GM12878 (cell line): ENCODE results near the gene NFATC2.

Experiments used
- CHD2 ChIP-seq: IDR thresholded peaks from 2 replicates; pipeline ENCODE4 v1.6.1; 2011; ENCODE audit warnings: low read depth, low read length, improper control_type of control experiment, borderline replicate concordance
- CTCF ChIP-seq, 3 experiments: IDR thresholded peaks in 2 of 3; conservative IDR thresholded peaks in 1 of 3; 2 replicates each; pipeline ENCODE4 v1.5.1; 2011; ENCODE audit warnings: low read depth in 3 of 3, low read length in 3 of 3, mild to moderate bottlenecking in 3 of 3, control low read depth in 2 of 3, moderate library complexity in 2 of 3, inconsistent platforms in 1 of 3, mixed read lengths in 1 of 3; ENCODE audit not compliant: control insufficient read depth in 2 of 3, insufficient read depth in 1 of 3; ENCODE audit errors: extremely low read depth in 1 of 3
- EGR1 ChIP-seq, 2 experiments: IDR thresholded peaks; 1 replicate in 1 of 2; 2 replicates in 1 of 2; pipeline ENCODE4 v1.6.1; 2011 to 2012; ENCODE audit warnings: low read depth in 2 of 2, low read length in 2 of 2, borderline replicate concordance in 1 of 2, mild to moderate bottlenecking in 1 of 2, moderate library complexity in 1 of 2
- EZH2 ChIP-seq: IDR thresholded peaks from 2 replicates; pipeline ENCODE4 v1.6.1; 2012; ENCODE audit warnings: low read depth, mild to moderate bottlenecking, control low read depth, inconsistent platforms, low read length, borderline replicate concordance; ENCODE audit not compliant: control insufficient read depth
- JUNB ChIP-seq: IDR thresholded peaks from 2 replicates; pipeline ENCODE4 v1.6.1; 2016; ENCODE audit warnings: antibody characterized with exemption, mild to moderate bottlenecking
- SUPT20H ChIP-seq: IDR thresholded peaks from 2 replicates; pipeline ENCODE4 v1.6.1; 2011; ENCODE audit warnings: low read depth, mild to moderate bottlenecking, low read length, moderate library complexity, borderline replicate concordance; ENCODE audit not compliant: control insufficient read depth

- TF ChIP-seq CTCF (IDR thresholded peaks at IDR 0.05 in 2 of 3, conservative IDR thresholded peaks at IDR 0.05 in 1 of 3; ENCODE audit: control insufficient read depth in 2 of 3, extremely low read depth in 1 of 3, insufficient read depth in 1 of 3, low read depth in 3 of 3, low read length in 3 of 3) (no peak), EZH2 (no peak), SUPT20H (no peak), EGR1 (IDR thresholded peaks at IDR 0.05; ENCODE audit: borderline replicate concordance in 1 of 2, low read depth in 2 of 2, low read length in 2 of 2) (no peak), JUNB (no peak), CHD2 (no peak)
Measured at GRCh38 chr20:51348876-51349275, 193.6 kb downstream of the NFATC2 start.
